PC-3 (cell line): Measurements from ENCODE around the gene CERT1. TPM values are rescaled to one million over a fixed set of nuclear protein-coding genes. Genes with fewer than 3 reads are reported as not detected.

Source experiments
- ATAC-seq: fragments of 200-7000 bp; cut with Tn5 transposase; 2 replicates; pipeline ENCODE4 v1.9.1; 2020; ENCODE audit warnings: mild to moderate bottlenecking, moderate library complexity
- BruUV-seq: library from RNA; stranded (reverse); fragments of 400-500 nt; replicated peaks from 2 replicates; lab custom pipeline; 2021; lab: Mats Ljungman, UMichigan
- CTCF ChIA-PET: fragments of 300-600 bp; sonication (Branson Sonifier 250); formaldehyde crosslinking; loops from one replicate; lab custom pipeline; 2022; ENCODE audit warnings: antibody characterized with exemption; lab: Charles Lee
- POLR2A ChIA-PET: fragments of 300-600 bp; sonication (Branson Sonifier 250); formaldehyde crosslinking; loops from one replicate; lab custom pipeline; 2022; ENCODE audit warnings: antibody characterized with exemption; ENCODE audit not compliant: unreplicated experiment; lab: Charles Lee
- DNase-seq: peaks from one replicate; pipeline ENCODE4 v3.0.0-alpha.2; 2015
- H2AFZ ChIP-seq: fragments of 300-600 bp; sonication (generic); 2 replicates; pipeline ENCODE4 v1.6.0; 2016; ENCODE audit warnings: antibody characterized with exemption, low read length
- H3F3A ChIP-seq: fragments of 300-600 bp; sonication (generic); one replicate; pipeline ENCODE4 v1.6.0; 2017; ENCODE audit warnings: antibody characterized with exemption, low read length, control low read depth, mild to moderate bottlenecking; ENCODE audit not compliant: unreplicated experiment
- H3K27ac ChIP-seq: fragments of 300-600 bp; sonication (generic); 2 replicates; pipeline ENCODE4 v1.5.1; 2016; ENCODE audit warnings: mild to moderate bottlenecking, low read length
- H3K27me3 ChIP-seq: fragments of 300-600 bp; sonication (generic); 2 replicates; pipeline ENCODE4 v1.6.1; 2016; ENCODE audit warnings: low read length, mixed read lengths
- H3K36me3 ChIP-seq: fragments of 300-600 bp; sonication (generic); 2 replicates; pipeline ENCODE4 v1.6.1; 2016; ENCODE audit warnings: low read depth, mixed run types, low read length, mixed read lengths
- H3K4me1 ChIP-seq: fragments of 300-600 bp; sonication (generic); 2 replicates; pipeline ENCODE4 v1.5.1; 2016; ENCODE audit warnings: low read length; ENCODE audit not compliant: insufficient read depth
- H3K4me2 ChIP-seq: fragments of 300-600 bp; sonication (generic); 2 replicates; pipeline ENCODE4 v1.6.0; 2016; ENCODE audit warnings: low read length
- H3K4me3 ChIP-seq: fragments of 300-600 bp; sonication (generic); 2 replicates; pipeline ENCODE4 v1.5.1; 2016; ENCODE audit warnings: mild to moderate bottlenecking, low read length, mixed read lengths
- H3K79me2 ChIP-seq: fragments of 300-600 bp; sonication (generic); 2 replicates; pipeline ENCODE4 v1.6.1; 2017; ENCODE audit warnings: low read length, mixed read lengths
- H3K9ac ChIP-seq: fragments of 300-600 bp; sonication (generic); 2 replicates; pipeline ENCODE4 v1.6.0; 2016; ENCODE audit warnings: mild to moderate bottlenecking, low read length
- H3K9me2 ChIP-seq: fragments of 300-600 bp; sonication (generic); replicated peaks from 2 replicates; pipeline ENCODE4 v1.6.1; 2016; ENCODE audit warnings: mixed run types, low read length, mixed read lengths
- H3K9me3 ChIP-seq: fragments of 300-600 bp; sonication (generic); 2 replicates; pipeline ENCODE4 v1.6.1; 2016; ENCODE audit warnings: low read length, mixed read lengths
- H4K20me1 ChIP-seq: fragments of 300-600 bp; sonication (generic); 2 replicates; pipeline ENCODE4 v1.6.1; 2016; ENCODE audit warnings: low read length, mixed read lengths
- CTCF ChIP-seq: fragments of 300-600 bp; sonication (generic); conservative IDR thresholded peaks from 2 replicates; pipeline ENCODE4 v1.5.1; 2017; ENCODE audit warnings: antibody characterized with exemption, low read depth, mild to moderate bottlenecking, low read length
- EZH2 ChIP-seq: fragments of 300-600 bp; sonication (generic); IDR thresholded peaks from one replicate; pipeline ENCODE4 v1.6.1; 2017; ENCODE audit warnings: antibody characterized with exemption, mild to moderate bottlenecking, low read length; ENCODE audit not compliant: unreplicated experiment
- EZH2phosphoT487 ChIP-seq: fragments of 300-600 bp; sonication (generic); IDR thresholded peaks from 2 replicates; pipeline ENCODE4 v1.6.1; 2018; ENCODE audit warnings: mild to moderate bottlenecking, antibody characterized with exemption, low read length, borderline replicate concordance
- intact Hi-C: fragments of 100-400 bp; cut with micrococcal nuclease; formaldehyde crosslinking; loops from 2 replicates; pipeline ENCODE4 v1.9.0; 2023
- total RNA-seq: library from RNA; depleted of rRNA; stranded (reverse); fragments of >200 nt; gene quantifications from 2 replicates; pipeline ENCODE4 v1.2.3, GENCODE V29; 2014

CERT1 gene
- total RNA-seq, 1 experiment from 2014 or later: 5.6 TPM

DNA sequence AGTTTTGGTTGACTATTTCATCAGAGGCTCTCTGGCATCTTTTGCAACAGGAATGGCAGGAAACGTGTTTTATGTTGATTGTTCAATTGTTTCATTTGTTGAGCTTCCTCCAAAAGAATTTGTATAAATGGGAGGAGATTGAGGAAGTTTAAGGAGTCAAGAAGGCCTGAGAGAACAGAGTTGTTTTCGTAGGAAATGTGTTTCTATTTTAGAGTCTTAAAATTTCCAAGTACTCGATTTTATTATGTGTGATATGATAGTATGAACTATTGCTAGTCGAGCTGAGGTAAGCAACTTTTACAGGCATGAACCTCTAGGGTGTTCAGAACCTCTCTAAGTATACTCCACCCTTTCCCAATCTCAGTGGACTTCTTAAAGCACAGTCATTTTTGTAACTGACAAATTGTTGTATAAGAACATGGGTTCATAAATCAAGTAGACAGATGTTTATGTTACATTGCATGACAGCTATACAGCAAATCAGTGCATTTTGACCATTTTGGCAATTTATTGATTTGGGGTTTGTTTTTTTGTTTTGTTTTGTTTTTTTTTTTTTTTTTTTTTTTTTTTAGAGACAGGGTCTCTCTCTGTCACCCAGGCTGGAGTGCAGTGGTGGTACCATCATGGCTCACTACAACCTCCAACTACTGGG, 47.7 kb upstream of the CERT1 start:
- ATAC-seq: no peak
- Histone ChIP-seq H3K9me3 (no peaks in the 10 kb centered on the region), H3K36me3 (peaks cover 6% of the 10 kb centered on the region), H3K9ac (no peak overlapping the region), H3K79me2 (no peaks in the 10 kb centered on the region), H4K20me1 (no peaks in the 10 kb centered on the region), H3K27ac (no peak overlapping the region), H3K4me3 (no peak overlapping the region), H3K27me3 (no peaks in the 10 kb centered on the region), H3K4me1 (no peaks in the 10 kb centered on the region), H3K9me2 (no peaks in the 10 kb centered on the region), H3F3A (no peaks in the 10 kb centered on the region), H3K4me2 (no peak overlapping the region), H2AFZ (no peak overlapping the region)
- intact Hi-C loops: no loop called here
- ChIA-PET CTCF (no interaction called here), POLR2A (no interaction called here)
- TF ChIP-seq CTCF (no peak), EZH2phosphoT487 (no peak), EZH2 (no peak)
- no TSS peak for BruUV-seq
- no peak for DNase-seq

GRCh38 chr5:75558221-75558620, 46.8 kb upstream of the CERT1 start:
- Histone ChIP-seq H3K4me2 (no peak overlapping the region), H4K20me1 (no peaks in the 10 kb centered on the region), H3K27me3 (no peaks in the 10 kb centered on the region), H3K9me3 (no peaks in the 10 kb centered on the region), H3F3A (no peaks in the 10 kb centered on the region), H3K4me3 (no peak overlapping the region), H3K4me1 (no peaks in the 10 kb centered on the region), H3K9me2 (no peaks in the 10 kb centered on the region), H3K27ac (no peak overlapping the region), H3K79me2 (no peaks in the 10 kb centered on the region), H3K36me3 (peaks cover 13% of the 10 kb centered on the region), H3K9ac (no peak overlapping the region), H2AFZ (no peak overlapping the region)
- CTCF ChIA-PET: no interaction called here
- ATAC-seq: no peak
- intact Hi-C loops: no loop called here
- TF ChIP-seq EZH2phosphoT487 (no peak), CTCF (no peak), EZH2 (no peak)
- POLR2A ChIA-PET: no interaction called here
- BruUV-seq: no TSS peak
- DNase-seq: no peak

DNA sequence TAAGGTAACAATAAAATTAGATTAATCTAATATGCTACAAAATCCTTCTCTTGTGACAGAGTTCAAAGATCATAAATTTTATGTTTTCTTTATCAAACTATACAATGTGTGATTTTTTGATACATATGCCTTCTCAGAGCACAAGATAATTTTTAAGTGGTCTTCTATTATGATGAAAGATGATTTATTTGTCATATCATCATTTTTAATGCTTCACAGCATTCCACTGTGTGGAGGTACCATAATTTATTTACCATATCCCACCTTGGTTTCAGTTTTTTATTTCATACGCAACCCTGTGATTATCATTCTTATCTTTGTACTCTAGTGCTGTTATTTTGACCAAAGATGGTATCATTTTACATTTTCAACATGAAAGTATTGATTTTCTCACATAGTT, 41.9 kb upstream of the CERT1 start:
- ATAC-seq: no peak
- no TSS peak for BruUV-seq
- H3K9me2 ChIP-seq: no peaks in the 10 kb centered on the region
- H3K4me3 ChIP-seq: no peak overlapping the region
- H3K27ac ChIP-seq: no peak overlapping the region
- H3K36me3 ChIP-seq: peaks cover 17% of the 10 kb centered on the region
- H4K20me1 ChIP-seq: no peaks in the 10 kb centered on the region
- H2AFZ ChIP-seq: no peak overlapping the region
- H3K9me3 ChIP-seq: no peaks in the 10 kb centered on the region
- H3K4me2 ChIP-seq: no peak overlapping the region
- DNase-seq: no peak
- H3F3A ChIP-seq: no peaks in the 10 kb centered on the region
- CTCF ChIA-PET: no interaction called here
- intact Hi-C loops: no loop called here
- POLR2A ChIA-PET: no interaction called here
- no peaks in the 10 kb centered on the region for H3K27me3 ChIP-seq
- peaks cover 10% of the 10 kb centered on the region for H3K4me1 ChIP-seq
- H3K79me2 ChIP-seq: no peaks in the 10 kb centered on the region
- no peak overlapping the region for H3K9ac ChIP-seq
- TF ChIP-seq EZH2 (no peak), EZH2phosphoT487 (no peak), CTCF (no peak)
